ENCODE data around the gene MYBPHL. TPM values are rescaled to one million over a fixed set of nuclear protein-coding genes. Genes with fewer than 3 reads are reported as not detected.
"Not testable (repeated sequence)": the region's sequence is repeated elsewhere in the genome, so short reads cannot be mapped to it uniquely, and the experiment has no call there.

The MYBPHL gene
- polyA plus RNA-seq, 5 donors, result 0.14 to 0.39 (median 0.22) TPM; not detected in 1

GRCh38 chr1:109307274-109308021 is 637 bp upstream of the MYBPHL start:
- DNase-seq, result no peak

DNA sequence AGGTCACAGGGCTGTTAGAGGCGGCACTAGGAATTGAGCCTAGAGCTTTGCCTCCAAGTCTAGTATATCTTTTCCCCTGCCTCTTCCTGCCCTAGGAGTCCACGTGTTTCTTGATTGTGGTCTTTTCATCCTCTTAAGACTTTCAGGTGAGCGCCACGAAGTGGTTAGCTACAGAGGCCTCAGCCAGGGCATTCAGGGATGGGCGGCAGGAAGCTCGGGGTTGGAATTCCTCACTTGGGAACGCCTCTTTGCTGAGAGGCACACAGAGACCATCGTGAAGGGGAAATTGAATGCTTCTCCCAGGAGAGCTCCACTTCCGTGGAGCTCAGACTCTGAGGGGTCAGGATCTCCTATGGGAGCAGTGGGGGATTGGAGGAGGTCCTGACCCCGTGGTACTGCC is 820 bp downstream of the MYBPHL start:
- not testable (repeated sequence) for DNase-seq

DNA sequence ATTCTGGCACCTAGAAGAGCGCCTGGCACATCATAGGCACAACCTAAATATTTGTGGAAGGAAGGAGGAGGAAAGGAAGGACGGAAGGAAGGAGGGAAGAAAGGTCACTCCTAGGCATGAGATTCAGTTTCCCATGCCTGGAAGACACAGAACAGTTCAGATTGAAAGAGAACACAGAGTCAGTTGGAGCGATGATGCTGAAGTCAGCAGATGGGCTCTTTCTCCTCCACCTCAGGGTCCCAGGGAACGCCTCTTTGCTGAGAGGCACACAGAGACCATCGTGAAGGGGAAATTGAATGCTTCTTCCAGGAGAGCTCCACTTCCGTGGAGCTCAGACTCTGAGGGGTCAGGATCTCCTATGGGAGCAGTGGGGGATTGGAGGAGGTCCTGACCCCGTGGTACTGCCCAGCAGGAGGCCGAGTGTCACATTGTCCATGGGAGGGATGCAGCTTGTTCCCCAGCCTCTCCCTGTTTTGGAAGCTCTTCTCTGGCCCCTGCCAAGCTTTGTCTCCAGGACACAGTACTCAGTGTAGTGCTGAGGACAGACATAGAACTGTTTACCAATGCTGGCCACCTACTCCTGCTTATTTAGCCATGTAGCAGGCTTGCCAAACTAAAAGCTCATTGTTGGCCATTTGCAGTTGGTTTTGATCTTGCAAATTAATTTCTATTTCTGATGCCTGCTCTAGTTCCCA is 2.4 kb downstream of the MYBPHL start:
- DNase-seq, result no peak

DNA sequence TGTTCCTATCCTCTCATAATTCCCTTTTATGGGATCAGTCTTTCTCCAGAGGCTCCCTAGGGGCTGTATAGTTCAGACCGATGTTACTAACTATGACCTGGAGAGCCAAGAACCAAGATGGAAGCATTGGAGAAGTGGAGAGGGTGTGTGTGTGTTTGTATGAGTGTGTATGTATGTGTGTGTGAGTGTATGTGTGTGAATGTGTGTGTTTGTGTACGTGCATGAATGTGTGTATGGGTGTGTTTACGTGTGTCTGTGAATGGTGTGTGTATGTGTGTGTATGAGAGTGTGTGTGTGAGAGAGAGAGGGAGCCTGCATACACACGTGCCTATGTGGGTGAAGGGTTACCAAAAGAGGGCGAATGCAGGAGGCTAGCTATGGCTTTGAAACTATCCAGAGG is 4.9 kb downstream of the MYBPHL start:
- DNase-seq, result no peak

DNA sequence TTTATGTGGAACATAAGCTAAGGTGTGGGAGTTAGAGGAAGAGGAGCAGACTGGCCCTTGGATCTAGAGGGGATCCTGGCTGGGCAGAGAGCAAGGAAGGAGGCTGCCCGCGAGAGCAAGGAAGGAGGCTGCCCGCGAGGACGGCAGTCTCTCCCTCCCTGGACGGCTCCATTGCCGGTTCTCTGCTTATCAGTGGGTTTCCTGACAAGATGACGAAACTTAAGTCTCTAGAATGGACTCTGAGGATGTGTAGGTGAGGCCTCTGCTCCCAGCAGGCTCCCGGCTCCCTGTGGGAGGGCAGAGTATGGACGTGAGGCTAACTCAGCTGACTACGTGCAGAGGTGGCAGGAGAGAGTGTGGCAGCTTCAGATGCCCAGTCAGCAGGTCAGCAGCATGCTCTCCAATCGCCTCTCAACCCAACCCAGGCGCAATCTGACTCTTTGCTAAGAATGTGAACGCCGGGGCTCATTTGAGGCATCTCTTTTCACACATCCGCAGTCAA is 6.1 kb downstream of the MYBPHL start:
- no peak for DNase-seq

DNA sequence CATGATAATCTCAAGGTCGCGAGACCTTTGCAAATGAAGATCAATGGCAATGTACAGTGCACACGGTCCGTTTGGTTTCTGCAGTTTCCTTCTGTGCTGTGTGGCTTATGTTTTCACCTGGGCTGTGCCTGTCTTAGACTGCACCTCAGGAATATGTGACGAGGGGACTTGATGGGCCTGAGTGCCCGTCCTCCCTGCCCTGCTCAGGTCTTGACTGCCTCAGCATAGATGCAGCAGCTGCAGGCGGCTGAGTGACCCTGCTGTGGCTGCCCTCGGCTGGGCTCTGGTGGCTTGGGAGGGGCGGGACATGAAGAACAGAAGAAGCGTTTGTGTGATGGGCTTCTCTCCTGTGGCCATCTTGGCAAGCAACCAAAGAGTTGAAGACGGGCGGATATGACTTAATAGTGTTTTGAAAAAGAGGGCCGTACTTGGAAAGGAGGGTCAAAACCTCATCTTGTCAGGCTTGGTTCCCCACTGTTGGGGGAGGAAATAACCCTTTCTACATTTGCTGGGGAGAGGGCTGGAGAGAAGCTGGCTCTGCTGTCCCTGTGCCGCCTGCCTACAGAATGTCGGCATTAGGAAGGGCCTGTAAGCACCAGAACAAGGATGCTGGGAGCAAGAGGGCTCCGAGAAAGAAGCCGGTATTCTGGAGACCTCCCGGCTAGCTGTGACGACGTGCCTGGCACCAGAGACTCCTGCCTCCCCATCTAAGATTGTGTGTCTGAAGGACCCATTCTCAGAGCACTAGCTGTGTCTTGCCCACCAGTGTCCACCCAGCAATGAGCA is 7.1 kb downstream of the MYBPHL start:
- DNase-seq, result peak in 1 of 2 donors; percentile 64

DNA sequence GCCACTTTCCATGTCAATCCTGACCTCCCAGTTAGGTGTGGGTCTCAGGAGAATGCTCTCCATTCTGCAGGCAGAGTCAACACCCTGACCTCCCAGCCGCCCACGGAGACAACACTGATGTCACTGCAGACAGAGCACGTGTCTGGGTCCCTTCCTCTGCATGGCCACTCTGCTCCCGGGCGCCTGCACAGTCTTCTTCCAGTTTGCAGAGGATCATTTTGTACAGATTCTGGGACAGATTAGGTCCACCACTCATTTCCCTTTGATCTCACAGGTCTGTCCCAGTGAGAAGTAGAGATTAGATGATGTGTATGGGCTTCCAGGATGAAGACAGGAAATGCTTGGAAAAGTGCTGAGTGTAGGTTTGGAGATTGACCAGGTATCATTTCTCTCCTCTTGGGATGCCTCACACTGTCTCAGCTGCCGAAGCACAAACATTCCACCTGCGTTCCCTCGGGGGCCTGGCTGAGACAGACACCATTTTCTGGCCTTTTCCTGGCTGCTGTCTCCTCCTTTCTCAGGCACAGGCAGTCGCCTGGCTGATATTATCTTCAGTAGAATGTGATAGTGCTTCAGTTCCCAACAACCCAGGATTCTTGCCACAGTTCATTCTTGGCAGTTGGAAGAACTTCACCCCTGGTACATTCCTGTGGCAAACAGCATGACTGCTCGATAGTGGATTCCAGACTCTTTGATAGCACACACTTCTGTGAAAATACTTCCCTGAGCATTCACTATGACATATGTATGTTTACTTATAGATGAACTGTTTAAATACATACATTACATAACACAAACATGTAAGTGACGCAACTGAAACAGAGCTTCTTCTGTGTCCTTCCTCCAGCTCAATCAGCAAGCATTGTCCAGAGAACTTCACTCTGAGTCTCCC is 7.9 kb downstream of the MYBPHL start:
- no peak for DNase-seq

DNA sequence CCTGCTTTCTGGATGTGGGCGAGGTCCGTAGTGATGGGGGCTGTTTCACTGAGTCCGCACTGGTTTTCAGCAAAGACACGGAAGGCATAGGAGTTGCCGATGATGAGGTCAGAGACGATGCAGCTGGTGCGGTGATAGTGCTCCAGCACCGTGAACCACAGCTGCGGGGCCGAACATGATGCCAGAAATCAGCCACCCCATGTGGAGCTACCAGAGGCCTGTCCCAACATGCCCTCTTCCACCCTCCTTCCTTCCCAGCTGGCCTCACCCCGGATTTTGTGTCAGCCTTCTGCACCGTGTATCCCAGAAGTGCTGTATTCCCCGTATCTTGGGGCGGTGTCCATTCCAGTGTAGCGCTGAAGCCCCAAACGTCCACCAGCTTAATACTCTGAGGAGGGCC is 10.0 kb downstream of the MYBPHL start:
- DNase-seq, result no peak

GRCh38 chr1:109295712-109296415 is 10.9 kb downstream of the MYBPHL start:
- DNase-seq, result no peak

DNA sequence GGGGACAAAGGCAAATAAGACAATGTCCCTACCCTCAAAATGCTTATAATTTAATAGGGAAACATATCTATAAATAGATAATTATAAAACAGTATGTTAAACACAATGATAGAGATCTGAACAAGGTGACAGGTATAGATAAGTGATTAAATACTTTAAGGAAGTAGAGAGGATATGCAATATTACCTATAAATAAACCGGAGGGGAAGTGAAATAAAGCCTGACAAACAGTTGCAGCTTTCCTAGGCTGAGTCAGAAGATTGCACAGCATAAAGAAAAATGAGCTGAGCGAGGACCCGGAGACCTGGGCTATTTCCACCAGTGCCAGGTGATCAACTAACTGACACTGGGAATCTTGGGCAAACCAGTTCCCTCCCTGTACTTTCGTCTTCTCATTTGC is 12.3 kb downstream of the MYBPHL start:
- DNase-seq, result no peak

DNA sequence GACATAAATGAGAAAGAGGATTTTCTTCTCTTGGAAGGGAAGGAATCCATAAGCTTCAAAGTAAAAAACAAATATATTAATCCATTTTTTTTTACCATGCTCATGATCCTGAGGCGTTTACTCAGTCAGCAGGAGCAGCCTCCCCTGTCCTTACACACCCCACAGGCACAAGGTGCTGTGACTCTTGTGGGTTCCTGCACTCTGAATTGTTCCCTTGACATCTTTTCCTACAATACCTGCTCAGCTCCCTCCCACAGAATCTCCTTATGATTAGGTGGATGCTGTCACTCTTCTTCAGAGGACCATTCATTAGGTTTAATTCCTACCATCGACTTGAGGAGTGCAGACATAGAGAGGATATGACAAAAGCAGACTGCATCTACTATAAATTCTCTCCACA is 13.8 kb downstream of the MYBPHL start:
- no peak for DNase-seq

DNA sequence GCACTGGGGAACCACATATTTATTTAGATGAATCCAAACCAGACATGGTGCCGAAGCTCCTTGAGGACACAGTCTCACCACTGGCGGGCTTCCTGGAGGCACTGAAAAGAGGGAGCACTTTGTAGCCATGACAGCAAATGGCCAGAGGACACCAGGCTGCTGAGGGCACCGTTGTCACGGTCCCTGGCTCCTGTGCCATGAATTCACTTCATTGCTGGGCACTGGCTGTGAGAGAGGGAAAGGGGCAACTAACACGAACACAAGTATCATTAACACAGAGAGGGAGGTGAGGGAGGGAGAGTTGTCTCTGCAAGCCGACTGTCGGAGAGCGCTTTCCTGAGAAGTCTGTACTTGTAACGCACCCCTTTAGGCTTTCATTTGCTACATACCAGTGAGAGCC is 14.4 kb downstream of the MYBPHL start:
- DNase-seq, result no peak

DNA sequence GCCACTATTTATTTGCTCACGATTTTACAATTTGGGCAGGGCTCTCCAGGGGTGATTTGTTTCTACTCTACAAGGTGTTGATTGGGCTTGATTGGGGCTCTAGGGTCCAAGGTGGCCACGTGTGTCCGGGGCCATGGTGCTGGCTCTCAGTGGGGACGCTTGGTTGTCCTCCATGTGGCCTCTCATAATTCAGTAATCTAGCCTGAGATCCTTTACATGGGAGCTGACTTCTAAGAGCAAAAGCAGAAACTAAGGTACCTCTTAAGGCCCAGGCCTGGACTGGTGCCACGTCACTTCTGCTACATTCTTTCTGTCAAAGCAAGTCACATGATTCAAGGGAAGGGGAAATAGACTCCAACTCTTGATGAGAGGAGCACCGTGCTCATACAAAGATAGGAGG is 15.8 kb downstream of the MYBPHL start:
- no peak for DNase-seq

- DNase-seq, result no peak
Measured at GRCh38 chr1:109290137-109290536, 16.7 kb downstream of the MYBPHL start.

DNA sequence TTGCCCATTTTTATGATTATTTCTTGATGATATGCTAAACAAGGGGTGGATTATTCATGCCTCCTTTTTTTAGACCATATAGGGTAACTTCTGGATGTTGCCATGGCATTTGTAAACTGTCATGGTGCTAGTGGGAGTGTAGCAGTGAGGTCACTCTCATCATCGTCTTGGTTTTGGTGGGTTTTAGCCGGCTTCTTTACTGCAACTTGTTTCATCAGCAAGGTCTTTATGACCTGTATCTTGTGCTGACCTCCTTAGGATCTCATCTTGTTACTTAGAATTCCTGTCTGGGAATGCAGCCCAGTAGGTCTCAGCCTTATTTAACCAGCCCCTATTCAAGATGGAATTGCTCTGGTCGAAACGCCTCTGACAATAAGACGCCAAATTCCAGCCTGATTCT is 20.0 kb downstream of the MYBPHL start:
- not testable (repeated sequence) for DNase-seq

- no peak for DNase-seq
Measured at GRCh38 chr1:109283748-109284600, 22.8 kb downstream of the MYBPHL start.

DNA sequence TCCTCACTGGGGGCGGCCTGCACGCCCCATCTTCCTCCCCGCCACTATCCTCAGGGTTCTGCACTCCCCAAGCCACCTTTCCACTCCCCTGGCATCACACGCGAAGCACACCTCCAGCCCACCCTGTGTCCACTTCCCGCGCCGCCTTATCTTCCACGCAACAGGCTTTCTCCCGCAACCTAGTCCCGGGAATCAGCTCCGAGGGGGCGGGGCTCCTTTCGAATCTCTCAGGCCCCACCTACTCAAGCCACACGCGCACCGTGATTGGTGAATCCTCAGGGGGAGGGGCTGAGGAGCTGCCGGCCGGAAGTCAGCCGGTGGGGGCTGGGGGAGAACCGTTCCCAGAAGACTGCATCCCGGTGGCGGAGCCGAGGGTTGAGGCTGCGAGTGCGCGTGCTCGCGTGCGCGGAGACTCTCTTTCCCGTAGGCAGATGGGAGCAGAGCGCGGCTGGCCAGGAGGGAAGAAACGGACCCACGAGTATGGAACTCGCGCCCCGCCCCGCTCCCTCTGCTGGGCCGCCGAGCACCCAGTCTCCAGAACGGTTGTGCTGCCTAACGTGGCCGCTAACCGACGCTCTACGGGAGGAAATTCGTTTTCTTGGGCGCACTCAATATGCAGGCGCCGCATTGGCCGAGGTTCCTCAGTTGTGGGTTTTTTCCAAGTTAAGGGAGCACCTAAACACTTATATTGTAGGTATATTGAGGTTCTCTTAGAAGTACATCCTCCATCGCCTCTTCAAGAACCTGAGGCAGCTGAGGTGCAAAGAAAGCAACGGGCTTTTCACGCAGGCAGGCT is 23.7 kb downstream of the MYBPHL start, which contains the start of gene PSRC1:
Gene PSRC1 (minus strand): TSS at position 194 of the 796 bp plus-strand sequence.
- peak; percentile 95 to 96 for DNase-seq

DNA sequence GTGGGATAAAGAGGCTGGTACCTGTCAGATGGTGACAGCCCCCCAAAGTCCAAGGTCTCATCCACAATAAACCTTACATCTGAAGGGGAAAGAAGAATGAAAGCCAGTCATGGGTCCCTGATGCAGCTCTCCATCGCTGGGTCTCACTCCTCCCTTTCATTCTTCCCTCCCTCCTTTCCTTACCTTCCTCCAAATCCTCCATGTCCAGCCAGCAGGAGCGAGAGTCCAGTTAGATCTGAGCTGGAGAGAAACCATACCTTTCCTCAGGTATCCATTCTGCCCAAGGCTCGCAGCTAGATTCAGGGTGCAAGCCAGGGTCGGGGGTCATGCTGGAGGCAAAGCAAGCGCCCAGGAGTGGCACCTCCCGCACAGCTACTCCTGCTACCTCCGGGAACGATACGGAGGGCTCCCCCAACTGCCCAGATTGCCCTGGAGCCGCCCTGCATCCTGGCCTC is 24.3 kb downstream of the MYBPHL start:
- no peak for DNase-seq
